Activated T-helper 2 cell treated with anti-CD3 and anti-CD28 coated beads, Interferon-gamma antibody, Interleukin-2, Interleukin-4, amounts not matched to agents 10 μg/mL and 5 μg/mL and 100 μg/mL, durations not matched to agents 14 hours and 24 hours and 36 hours (primary cell): ENCODE data around the gene ABCB10. TPM values are rescaled to one million over a fixed set of nuclear protein-coding genes. Genes with fewer than 3 reads are reported as not detected.
"Not testable (repeated sequence)": the region's sequence is repeated elsewhere in the genome, so short reads cannot be mapped to it uniquely, and the experiment has no call there.

ENCODE experiments used
- DNase-seq: peaks from one replicate; pipeline ENCODE4 v3.0.0; 2021; ENCODE audit warnings: low spot score
- H3K27ac Mint-ChIP-seq: one replicate; pipeline ENCODE4 v1.8.0; 2021; ENCODE audit warnings: mixed read lengths
- H3K27me3 Mint-ChIP-seq: one replicate; pipeline ENCODE4 v1.8.0; 2021; ENCODE audit warnings: low read depth, mixed read lengths
- H3K36me3 Mint-ChIP-seq: one replicate; pipeline ENCODE4 v1.8.0; 2021; ENCODE audit warnings: low read depth, mixed read lengths
- H3K4me1 Mint-ChIP-seq: one replicate; pipeline ENCODE4 v1.8.0; 2021; ENCODE audit warnings: low read depth, mixed read lengths
- H3K4me3 Mint-ChIP-seq: one replicate; pipeline ENCODE4 v1.8.0; 2021; ENCODE audit warnings: low read depth, mild to moderate bottlenecking, moderate library complexity, mixed read lengths
- H3K9me3 Mint-ChIP-seq: one replicate; pipeline ENCODE4 v1.8.0; 2021; ENCODE audit warnings: mixed read lengths
- intact Hi-C: fragments of 100-400 bp; cut with micrococcal nuclease; formaldehyde crosslinking; loops from one replicate; pipeline ENCODE4 v1.15.1; 2023
- total RNA-seq: library from RNA; stranded (reverse); gene quantifications from 2 replicates; pipeline ENCODE4 v1.2.3, GENCODE V29; 2022

Gene ABCB10
- total RNA-seq, 1 donor from 2014 or later, result 40.1 TPM

GRCh38 chr1:229544587-229544986 lies 13.9 kb downstream of the ABCB10 start:
- DNase-seq, result no peak
- no peaks in the 10 kb centered on the region for H3K27me3 Mint-ChIP-seq
- intact Hi-C loops, result no loop called here
- H3K27ac Mint-ChIP-seq, result no peak overlapping the region
- no peak overlapping the region for H3K4me3 Mint-ChIP-seq
- H3K36me3 Mint-ChIP-seq, result peaks cover 73% of the 10 kb centered on the region
- H3K4me1 Mint-ChIP-seq, result peaks cover 21% of the 10 kb centered on the region
- no peaks in the 10 kb centered on the region for H3K9me3 Mint-ChIP-seq

- peaks cover 23% of the 10 kb centered on the region for H3K4me1 Mint-ChIP-seq
- H3K27ac Mint-ChIP-seq, result no peak overlapping the region
- intact Hi-C loops, result no loop called here
- DNase-seq, result no peak
- H3K27me3 Mint-ChIP-seq, result no peaks in the 10 kb centered on the region
- peaks cover 79% of the 10 kb centered on the region for H3K36me3 Mint-ChIP-seq
- no peak overlapping the region for H3K4me3 Mint-ChIP-seq
- no peaks in the 10 kb centered on the region for H3K9me3 Mint-ChIP-seq
Observed at GRCh38 chr1:229539863-229540506, 18.5 kb downstream of the ABCB10 start.

- Mint-ChIP-seq H3K36me3 (peaks cover 74% of the 10 kb centered on the region), H3K4me1 (peaks cover 18% of the 10 kb centered on the region), H3K4me3 (no peak overlapping the region), H3K27ac (no peak overlapping the region), H3K9me3 (no peaks in the 10 kb centered on the region), H3K27me3 (no peaks in the 10 kb centered on the region)
- DNase-seq, result no peak
- intact Hi-C loops, result no loop called here
Observed at GRCh38 chr1:229538945-229539344, 19.6 kb downstream of the ABCB10 start.

- H3K27ac Mint-ChIP-seq, result no peak overlapping the region
- intact Hi-C loops, result no loop called here
- no peaks in the 10 kb centered on the region for H3K27me3 Mint-ChIP-seq
- no peak for DNase-seq
- peaks cover 72% of the 10 kb centered on the region for H3K36me3 Mint-ChIP-seq
- no peak overlapping the region for H3K4me3 Mint-ChIP-seq
- H3K9me3 Mint-ChIP-seq, result no peaks in the 10 kb centered on the region
- peaks cover 15% of the 10 kb centered on the region for H3K4me1 Mint-ChIP-seq
Observed at GRCh38 chr1:229537894-229538293, 20.6 kb downstream of the ABCB10 start.

- peaks cover 8% of the 10 kb centered on the region for H3K4me1 Mint-ChIP-seq
- H3K27ac Mint-ChIP-seq, result no peak overlapping the region
- no peak overlapping the region for H3K4me3 Mint-ChIP-seq
- peaks cover 67% of the 10 kb centered on the region for H3K36me3 Mint-ChIP-seq
- no peaks in the 10 kb centered on the region for H3K27me3 Mint-ChIP-seq
- DNase-seq, result no peak
- intact Hi-C loops, result no loop called here
- no peaks in the 10 kb centered on the region for H3K9me3 Mint-ChIP-seq
Observed at GRCh38 chr1:229536982-229537381, 21.5 kb downstream of the ABCB10 start.

- no peak for DNase-seq
- H3K4me1 Mint-ChIP-seq, result peaks cover 5% of the 10 kb centered on the region
- intact Hi-C loops, result no loop called here
- no peaks in the 10 kb centered on the region for H3K9me3 Mint-ChIP-seq
- H3K27me3 Mint-ChIP-seq, result no peaks in the 10 kb centered on the region
- no peak overlapping the region for H3K4me3 Mint-ChIP-seq
- peaks cover 68% of the 10 kb centered on the region for H3K36me3 Mint-ChIP-seq
- no peak overlapping the region for H3K27ac Mint-ChIP-seq
Observed at GRCh38 chr1:229535230-229535629, 23.3 kb downstream of the ABCB10 start.

GRCh38 chr1:229531326-229531725 lies 27.2 kb downstream of the ABCB10 start:
- peaks cover 66% of the 10 kb centered on the region for H3K36me3 Mint-ChIP-seq
- intact Hi-C loops, result no loop called here
- no peaks in the 10 kb centered on the region for H3K27me3 Mint-ChIP-seq
- no peak overlapping the region for H3K27ac Mint-ChIP-seq
- H3K4me3 Mint-ChIP-seq, result no peak overlapping the region
- no peaks in the 10 kb centered on the region for H3K9me3 Mint-ChIP-seq
- H3K4me1 Mint-ChIP-seq, result no peaks in the 10 kb centered on the region
- DNase-seq, result no peak

- intact Hi-C loops, result no loop called here
- peaks cover 67% of the 10 kb centered on the region for H3K36me3 Mint-ChIP-seq
- no peak for DNase-seq
- no peaks in the 10 kb centered on the region for H3K9me3 Mint-ChIP-seq
- H3K4me3 Mint-ChIP-seq, result no peak overlapping the region
- H3K27ac Mint-ChIP-seq, result no peak overlapping the region
- no peaks in the 10 kb centered on the region for H3K4me1 Mint-ChIP-seq
- H3K27me3 Mint-ChIP-seq, result no peaks in the 10 kb centered on the region
Observed at GRCh38 chr1:229529639-229530038, 28.9 kb downstream of the ABCB10 start.

GRCh38 chr1:229526695-229527094 lies 31.8 kb downstream of the ABCB10 start:
- no peak for DNase-seq
- Mint-ChIP-seq H3K9me3 (no peaks in the 10 kb centered on the region), H3K27ac (peak overlapping the region; percentile 22), H3K4me3 (no peak overlapping the region), H3K4me1 (no peaks in the 10 kb centered on the region), H3K36me3 (peaks cover 63% of the 10 kb centered on the region), H3K27me3 (no peaks in the 10 kb centered on the region)
- intact Hi-C loops, result no loop called here

- Mint-ChIP-seq H3K4me1 (no peaks in the 10 kb centered on the region), H3K36me3 (peaks cover 49% of the 10 kb centered on the region), H3K27ac (no peak overlapping the region), H3K27me3 (no peaks in the 10 kb centered on the region), H3K4me3 (no peak overlapping the region), H3K9me3 (no peaks in the 10 kb centered on the region)
- DNase-seq, result no peak
- intact Hi-C loops, result no loop called here
Observed at GRCh38 chr1:229523052-229523451, 35.5 kb downstream of the ABCB10 start.

- intact Hi-C loops, result loop anchor here (1.0 kb wide), 1 partner anchor 256 kb away; no protein-coding TSS in a partner anchor
- peaks cover 8% of the 10 kb centered on the region for H3K36me3 Mint-ChIP-seq
- H3K27me3 Mint-ChIP-seq, result no peaks in the 10 kb centered on the region
- H3K27ac Mint-ChIP-seq, result no peak overlapping the region
- peak; percentile 25 for DNase-seq
- H3K9me3 Mint-ChIP-seq, result no peaks in the 10 kb centered on the region
- H3K4me1 Mint-ChIP-seq, result peaks cover 4% of the 10 kb centered on the region
- no peak overlapping the region for H3K4me3 Mint-ChIP-seq
Observed at GRCh38 chr1:229514578-229515275, 43.8 kb downstream of the ABCB10 start.

GRCh38 chr1:229511625-229512024 lies 46.9 kb downstream of the ABCB10 start:
- H3K4me3 Mint-ChIP-seq, DNase-seq, intact Hi-C loops, H3K27ac Mint-ChIP-seq, H3K36me3 Mint-ChIP-seq, H3K27me3 Mint-ChIP-seq, H3K9me3 Mint-ChIP-seq: not testable (repeated sequence)
- peaks cover 17% of the 10 kb centered on the region for H3K4me1 Mint-ChIP-seq

- H3K27me3 Mint-ChIP-seq, H3K9me3 Mint-ChIP-seq, H3K36me3 Mint-ChIP-seq, H3K4me3 Mint-ChIP-seq, intact Hi-C loops, DNase-seq, H3K27ac Mint-ChIP-seq: not testable (repeated sequence)
- H3K4me1 Mint-ChIP-seq, result peaks cover 20% of the 10 kb centered on the region
Observed at GRCh38 chr1:229511201-229511600, 47.3 kb downstream of the ABCB10 start.
